DMS53 (cell line): ENCODE measurements around the gene WIZ.
"Not testable (repeated sequence)": the region's sequence is repeated elsewhere in the genome, so short reads cannot be mapped to it uniquely, and the experiment has no call there.

Experiments
- DNase-seq: peaks from one replicate; lab custom pipeline; 2025; lab: John Stamatoyannopoulos, UW

Gene WIZ

GRCh38 chr19:15449620-15450527, at the start of gene WIZ:
TSS of gene WIZ (minus strand) at chr19:15449956. CDS start at chr19:15448307, 1,649 bp downstream.
- DNase-seq = peak; percentile 80

- DNase-seq = no peak
These were observed 49.2 kb upstream of the WIZ start for GRCh38 chr19:15498910-15499309.

- DNase-seq = no peak
These were observed 48.6 kb upstream of the WIZ start for GRCh38 chr19:15498156-15498858.

GRCh38 chr19:15495151-15495550, 45.4 kb upstream of the WIZ start:
- DNase-seq = no peak

GRCh38 chr19:15488489-15489226, 38.9 kb upstream of the WIZ start:
- no peak for DNase-seq

GRCh38 chr19:15487038-15487437, 37.3 kb upstream of the WIZ start:
- DNase-seq = no peak

- DNase-seq = not testable (repeated sequence)
These were observed 36.0 kb upstream of the WIZ start for GRCh38 chr19:15485768-15486167.

- DNase-seq = not testable (repeated sequence)
These were observed 31.2 kb upstream of the WIZ start for GRCh38 chr19:15480996-15481395.

- DNase-seq = peak; percentile 47
These were observed 29.9 kb upstream of the WIZ start, which contains the start of gene PGLYRP2 for GRCh38 chr19:15479391-15480345. TSS of gene PGLYRP2 (minus strand) at chr19:15479501. CDS start at chr19:15479371, 130 bp downstream.

- DNase-seq = no peak
These were observed 26.6 kb upstream of the WIZ start for GRCh38 chr19:15476325-15476724.

GRCh38 chr19:15475611-15476010, 25.9 kb upstream of the WIZ start:
- DNase-seq = no peak

- DNase-seq = no peak
These were observed 25.4 kb upstream of the WIZ start for GRCh38 chr19:15475169-15475568.

GRCh38 chr19:15473821-15474220, 24.1 kb upstream of the WIZ start:
- DNase-seq = not testable (repeated sequence)

GRCh38 chr19:15471639-15472101, 21.9 kb upstream of the WIZ start:
- no peak for DNase-seq

GRCh38 chr19:15469513-15470297, 19.9 kb upstream of the WIZ start:
- peak; percentile 19 for DNase-seq

GRCh38 chr19:15468675-15469512, 19.1 kb upstream of the WIZ start:
- no peak for DNase-seq

- no peak for DNase-seq
These were observed 18.0 kb upstream of the WIZ start for GRCh38 chr19:15467734-15468214.

- DNase-seq = peak; percentile 50
These were observed 17.3 kb upstream of the WIZ start for GRCh38 chr19:15466851-15467733.
